GM23338 (cell line): ENCODE data around the gene TOMM40. TPM values are rescaled to one million over a fixed set of nuclear protein-coding genes. Genes with fewer than 3 reads are reported as not detected.
A peak's percentile ranks its signal among the peaks of the same experiment; 100 is the strongest.

Experiments used
- ATAC-seq: fragments of 200-7000 bp; cut with Tn5 transposase; 3 replicates; pipeline ENCODE4 v1.9.1; 2020
- DNase-seq: peaks from one replicate; pipeline ENCODE4 v3.0.0-alpha.2; 2015; ENCODE audit warnings: low spot score
- H2AFZ ChIP-seq: fragments of 200-600 bp; sonication (generic); 2 replicates; pipeline ENCODE4 v1.8.0; 2016; ENCODE audit warnings: antibody characterized with exemption, mild to moderate bottlenecking, moderate library complexity
- H3F3A ChIP-seq: fragments of 200-600 bp; sonication (generic); replicated peaks from 2 replicates; pipeline ENCODE4 v1.8.0; 2017; ENCODE audit warnings: antibody characterized with exemption, mixed run types, low read depth
- H3K27ac ChIP-seq: fragments of 200-600 bp; sonication (generic); 2 replicates; pipeline ENCODE4 v1.6.1; 2016; ENCODE audit warnings: low read depth
- H3K27me3 ChIP-seq: fragments of 200-600 bp; sonication (generic); 2 replicates; pipeline ENCODE4 v1.8.0; 2016; ENCODE audit warnings: mild to moderate bottlenecking, mixed run types, moderate library complexity; ENCODE audit not compliant: insufficient read depth
- H3K36me3 ChIP-seq: fragments of 200-600 bp; sonication (generic); 2 replicates; pipeline ENCODE4 v1.8.0; 2016; ENCODE audit warnings: mild to moderate bottlenecking; ENCODE audit not compliant: insufficient read depth
- H3K4me1 ChIP-seq: fragments of 200-600 bp; sonication (generic); 2 replicates; pipeline ENCODE4 v1.8.0; 2016; ENCODE audit warnings: mild to moderate bottlenecking, moderate library complexity; ENCODE audit not compliant: insufficient read depth
- H3K4me2 ChIP-seq: fragments of 200-600 bp; sonication (generic); 2 replicates; pipeline ENCODE4 v1.7.1; 2017; ENCODE audit warnings: mixed run types
- H3K4me3 ChIP-seq: fragments of 200-600 bp; sonication (generic); 2 replicates; pipeline ENCODE4 v1.6.1; 2016; ENCODE audit warnings: mixed run types
- H3K79me2 ChIP-seq: fragments of 200-600 bp; sonication (generic); replicated peaks from 2 replicates; pipeline ENCODE4 v1.8.0; 2017; ENCODE audit warnings: mild to moderate bottlenecking; ENCODE audit not compliant: insufficient read depth
- H3K9me2 ChIP-seq: fragments of 200-600 bp; sonication (generic); 2 replicates; pipeline ENCODE4 v1.8.0; 2017; ENCODE audit not compliant: insufficient read depth
- H4K20me1 ChIP-seq: fragments of 200-600 bp; sonication (generic); replicated peaks from 2 replicates; pipeline ENCODE4 v1.8.0; 2017; ENCODE audit warnings: mild to moderate bottlenecking; ENCODE audit not compliant: insufficient read depth
- H3K27ac Mint-ChIP-seq: 2 replicates; pipeline ENCODE4 v1.8.0; 2020; ENCODE audit warnings: inconsistent platforms, mild to moderate bottlenecking, moderate library complexity, mixed read lengths
- H3K27me3 Mint-ChIP-seq: 3 replicates; pipeline ENCODE4 v1.8.0; 2022; ENCODE audit warnings: low read depth, mild to moderate bottlenecking, moderate library complexity, mixed read lengths, inconsistent platforms; ENCODE audit not compliant: insufficient read depth, poor library complexity
- H3K36me3 Mint-ChIP-seq: 3 replicates; pipeline ENCODE4 v1.8.0; 2021; ENCODE audit warnings: low read depth, mild to moderate bottlenecking, inconsistent platforms, moderate library complexity, mixed read lengths
- H3K4me1 Mint-ChIP-seq: 3 replicates; pipeline ENCODE4 v1.8.0; 2020; ENCODE audit warnings: mild to moderate bottlenecking, inconsistent platforms, mixed read lengths
- H3K4me3 Mint-ChIP-seq: 3 replicates; pipeline ENCODE4 v1.8.0; 2021; ENCODE audit warnings: moderate library complexity, mild to moderate bottlenecking, inconsistent platforms, mixed read lengths
- H3K9me3 Mint-ChIP-seq: 3 replicates; pipeline ENCODE4 v1.8.0; 2020; ENCODE audit warnings: moderate library complexity, mild to moderate bottlenecking, inconsistent platforms, mixed read lengths
- CREB1 ChIP-seq: fragments of 250-450 bp; sonication (Bioruptor Pico); IDR thresholded peaks from 2 replicates; pipeline ENCODE4 v1.5.0; 2020; ENCODE audit warnings: low read depth, mild to moderate bottlenecking, moderate library complexity
- CTCF ChIP-seq, 2 experiments: fragments of 200-600 bp in 1 of 2; sonication (generic) in 1 of 2; conservative IDR thresholded peaks; 2 replicates each; pipeline versions ENCODE4 v1.5.1 to v1.6.1; 2016 to 2017; ENCODE audit warnings: antibody characterized with exemption in 2 of 2, low read depth in 2 of 2, mild to moderate bottlenecking in 2 of 2, moderate library complexity in 1 of 2
- EZH2 ChIP-seq: fragments of 200-600 bp; sonication (generic); IDR thresholded peaks from one replicate; pipeline ENCODE4 v1.8.0; 2017; ENCODE audit warnings: antibody characterized with exemption, mild to moderate bottlenecking, low read depth; ENCODE audit not compliant: unreplicated experiment
- EZH2phosphoT487 ChIP-seq: fragments of 200-600 bp; sonication (generic); IDR thresholded peaks from one replicate; pipeline ENCODE4 v1.8.1; 2018; ENCODE audit warnings: antibody characterized with exemption; ENCODE audit not compliant: unreplicated experiment
- JUNB ChIP-seq: IDR thresholded peaks from one replicate; pipeline ENCODE4 v1.6.1; 2016; ENCODE audit warnings: antibody characterized with exemption; ENCODE audit not compliant: unreplicated experiment
- NANOG ChIP-seq: IDR thresholded peaks from 2 replicates; pipeline ENCODE4 v1.6.1; 2016; ENCODE audit warnings: antibody characterized with exemption, borderline replicate concordance
- POLR2AphosphoS5 ChIP-seq: IDR thresholded peaks from 2 replicates; pipeline ENCODE4 v1.6.1; 2016; ENCODE audit warnings: antibody characterized with exemption, low read depth
- REST ChIP-seq: IDR thresholded peaks from one replicate; pipeline ENCODE4 v1.6.1; 2018; ENCODE audit warnings: antibody characterized with exemption; ENCODE audit not compliant: unreplicated experiment
- STAT1 ChIP-seq: IDR thresholded peaks from one replicate; pipeline ENCODE4 v1.6.1; 2016; ENCODE audit warnings: antibody characterized with exemption; ENCODE audit not compliant: unreplicated experiment
- ZNF114 ChIP-seq: fragments of 250-450 bp; sonication (Bioruptor Pico); IDR thresholded peaks from 2 replicates; pipeline ENCODE4 v1.5.0; 2020; ENCODE audit warnings: mild to moderate bottlenecking, moderate library complexity
- ZNF331 ChIP-seq: fragments of 250-450 bp; sonication (Bioruptor Pico); IDR thresholded peaks from 2 replicates; pipeline ENCODE4 v1.5.0; 2020; ENCODE audit warnings: low read depth, mild to moderate bottlenecking, moderate library complexity
- polyA plus RNA-seq: library from polyadenylated mRNA; unstranded; fragments of >200 nt; fragmentation: Nextera tagmentation; extraction: Ambion mirVana; gene quantifications from 2 replicates; pipeline ENCODE4 v1.2.1, GENCODE V29; 2016
- total RNA-seq: library from RNA; depleted of rRNA; stranded (reverse); fragments of >200 nt; shearing (Covaris generic); gene quantifications from 2 replicates; pipeline ENCODE4 v1.2.3, GENCODE V29; 2014

Gene TOMM40
- total and polyA plus RNA-seq, 2 experiments from 2014 or later: 142 to 273 TPM

DNA sequence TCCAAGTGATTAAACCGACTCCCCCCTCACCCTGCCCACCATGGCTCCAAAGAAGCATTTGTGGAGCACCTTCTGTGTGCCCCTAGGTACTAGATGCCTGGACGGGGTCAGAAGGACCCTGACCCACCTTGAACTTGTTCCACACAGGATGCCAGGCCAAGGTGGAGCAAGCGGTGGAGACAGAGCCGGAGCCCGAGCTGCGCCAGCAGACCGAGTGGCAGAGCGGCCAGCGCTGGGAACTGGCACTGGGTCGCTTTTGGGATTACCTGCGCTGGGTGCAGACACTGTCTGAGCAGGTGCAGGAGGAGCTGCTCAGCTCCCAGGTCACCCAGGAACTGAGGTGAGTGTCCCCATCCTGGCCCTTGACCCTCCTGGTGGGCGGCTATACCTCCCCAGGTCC, 16.6 kb downstream of the TOMM40 start (continued):
- no peak for TF ChIP-seq EZH2phosphoT487
- no peak for TF ChIP-seq STAT1
- TF ChIP-seq POLR2AphosphoS5: no peak
- TF ChIP-seq CREB1 (CRISPR knock-in tag): no peak
- TF ChIP-seq ZNF114 (CRISPR knock-in tag): no peak
- no peak for TF ChIP-seq ZNF331 (CRISPR knock-in tag)
- no peak for TF ChIP-seq NANOG

DNA sequence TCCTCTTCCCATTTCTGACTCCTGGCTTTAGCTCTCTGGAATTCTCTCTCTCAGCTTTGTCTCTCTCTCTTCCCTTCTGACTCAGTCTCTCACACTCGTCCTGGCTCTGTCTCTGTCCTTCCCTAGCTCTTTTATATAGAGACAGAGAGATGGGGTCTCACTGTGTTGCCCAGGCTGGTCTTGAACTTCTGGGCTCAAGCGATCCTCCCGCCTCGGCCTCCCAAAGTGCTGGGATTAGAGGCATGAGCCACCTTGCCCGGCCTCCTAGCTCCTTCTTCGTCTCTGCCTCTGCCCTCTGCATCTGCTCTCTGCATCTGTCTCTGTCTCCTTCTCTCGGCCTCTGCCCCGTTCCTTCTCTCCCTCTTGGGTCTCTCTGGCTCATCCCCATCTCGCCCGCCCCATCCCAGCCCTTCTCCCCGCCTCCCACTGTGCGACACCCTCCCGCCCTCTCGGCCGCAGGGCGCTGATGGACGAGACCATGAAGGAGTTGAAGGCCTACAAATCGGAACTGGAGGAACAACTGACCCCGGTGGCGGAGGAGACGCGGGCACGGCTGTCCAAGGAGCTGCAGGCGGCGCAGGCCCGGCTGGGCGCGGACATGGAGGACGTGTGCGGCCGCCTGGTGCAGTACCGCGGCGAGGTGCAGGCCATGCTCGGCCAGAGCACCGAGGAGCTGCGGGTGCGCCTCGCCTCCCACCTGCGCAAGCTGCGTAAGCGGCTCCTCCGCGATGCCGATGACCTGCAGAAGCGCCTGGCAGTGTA, 17.2 kb downstream of the TOMM40 start:
- Histone ChIP-seq H3K4me2 (no peak overlapping the region), H3K9me2 (no peaks in the 10 kb centered on the region), H3K4me1 (peaks cover 26% of the 10 kb centered on the region), H3K27me3 (no peaks in the 10 kb centered on the region), H3K79me2 (peaks cover 17% of the 10 kb centered on the region), H3K27ac (no peak overlapping the region), H2AFZ (no peak overlapping the region), H4K20me1 (no peaks in the 10 kb centered on the region; the same call in 1 of the 2 replicates), H3F3A (peaks cover 47% of the 10 kb centered on the region), H3K36me3 (peaks cover 17% of the 10 kb centered on the region), H3K4me3 (no peak overlapping the region)
- Mint-ChIP-seq H3K27me3 (peaks cover 41% of the 10 kb centered on the region), H3K9me3 (peaks cover 2% of the 10 kb centered on the region; the same call in 1 of the 3 replicates), H3K4me1 (peaks cover 39% of the 10 kb centered on the region), H3K27ac (peak overlapping the region; percentile 27; the same call in 1 of the 2 replicates), H3K4me3 (no peak overlapping the region; the same call in 2 of the 3 replicates), H3K36me3 (peaks cover 40% of the 10 kb centered on the region)
- ATAC-seq: no peak
- no peak for DNase-seq
- no peak for TF ChIP-seq STAT1

- DNase-seq (no peak), ATAC-seq (no peak)
- no peak overlapping the region for H2AFZ ChIP-seq
- H3K27ac Mint-ChIP-seq: no peak overlapping the region
- peaks cover 41% of the 10 kb centered on the region for H3K4me1 Mint-ChIP-seq
- H3K4me2 ChIP-seq: no peak overlapping the region
- H3K27ac ChIP-seq: no peak overlapping the region
- no peak overlapping the region for H3K4me3 Mint-ChIP-seq
- H3K4me1 ChIP-seq: peaks cover 30% of the 10 kb centered on the region
- H3K4me3 ChIP-seq: no peak overlapping the region
- no peaks in the 10 kb centered on the region; the same call in 1 of the 2 replicates for H4K20me1 ChIP-seq
- H3F3A ChIP-seq: peaks cover 42% of the 10 kb centered on the region
- H3K27me3 ChIP-seq: no peaks in the 10 kb centered on the region
- H3K36me3 ChIP-seq: peaks cover 17% of the 10 kb centered on the region
- H3K27me3 Mint-ChIP-seq: peaks cover 35% of the 10 kb centered on the region
- TF ChIP-seq NANOG: no peak
- TF ChIP-seq EZH2phosphoT487: no peak
- TF ChIP-seq REST: no peak
- TF ChIP-seq ZNF331 (CRISPR knock-in tag): no peak
- no peak for TF ChIP-seq POLR2AphosphoS5
- TF ChIP-seq CTCF (conservative IDR thresholded peaks at IDR 0.05; ENCODE audit: low read depth in 2 of 2): no peak
- no peak for TF ChIP-seq JUNB
- TF ChIP-seq EZH2: no peak
- H3K36me3 Mint-ChIP-seq: peaks cover 35% of the 10 kb centered on the region
- no peaks in the 10 kb centered on the region for H3K9me2 ChIP-seq
- H3K9me3 Mint-ChIP-seq: peaks cover 2% of the 10 kb centered on the region; the same call in 1 of the 3 replicates
- H3K79me2 ChIP-seq: peaks cover 17% of the 10 kb centered on the region
These were observed 17.8 kb downstream of the TOMM40 start for GRCh38 chr19:44908836-44909261.
